ENCODE data around the gene GPHN. TPM values are rescaled to one million over a fixed set of nuclear protein-coding genes. Genes with fewer than 3 reads are reported as not detected.

The GPHN gene
- total RNA-seq, 1 donor from 2014 or later = 8.8 TPM

GRCh38 chr14:66752109-66752508 lies 244.2 kb downstream of the GPHN start:
- no peak for TF ChIP-seq CTCF (conservative IDR thresholded peaks at IDR 0.05; ENCODE audit: low read depth, low read length)
- no peak for DNase-seq (ENCODE audit: low read depth)

GRCh38 chr14:66758031-66758613 lies 250.2 kb downstream of the GPHN start:
- DNase-seq (ENCODE audit: low read depth) = no peak
- peak; percentile 23 for TF ChIP-seq CTCF (conservative IDR thresholded peaks at IDR 0.05; ENCODE audit: low read depth, low read length)
- H3K4me3 ChIP-seq (ENCODE audit: low read depth, low read length) = no peak overlapping the region

More at GRCh38 chr14:66752109-66752508, 244.2 kb downstream of the GPHN start:
- H3K4me3 ChIP-seq (ENCODE audit: low read depth, low read length) = no peak overlapping the region

- H3K4me3 ChIP-seq (ENCODE audit: low read depth, low read length) = no peak overlapping the region
- TF ChIP-seq CTCF (conservative IDR thresholded peaks at IDR 0.05; ENCODE audit: low read depth, low read length) = no peak
- DNase-seq (ENCODE audit: low read depth) = no peak
Measured at GRCh38 chr14:66772146-66772545, 264.2 kb downstream of the GPHN start.

- TF ChIP-seq CTCF (conservative IDR thresholded peaks at IDR 0.05; ENCODE audit: low read depth, low read length) = peak; percentile 4
- no peak overlapping the region for H3K4me3 ChIP-seq (ENCODE audit: low read depth, low read length)
- no peak for DNase-seq (ENCODE audit: low read depth)
Measured at GRCh38 chr14:66782853-66783252, 274.9 kb downstream of the GPHN start.

- H3K4me3 ChIP-seq (ENCODE audit: low read depth, low read length) = no peak overlapping the region
- no peak for TF ChIP-seq CTCF (conservative IDR thresholded peaks at IDR 0.05; ENCODE audit: low read depth, low read length)
- no peak for DNase-seq (ENCODE audit: low read depth)
Measured at GRCh38 chr14:66790101-66790500, 282.2 kb downstream of the GPHN start.

GRCh38 chr14:66802962-66803361 lies 295.0 kb downstream of the GPHN start:
- H3K4me3 ChIP-seq (ENCODE audit: low read depth, low read length) = no peak overlapping the region
- TF ChIP-seq CTCF (conservative IDR thresholded peaks at IDR 0.05; ENCODE audit: low read depth, low read length) = no peak
- no peak for DNase-seq (ENCODE audit: low read depth)

- TF ChIP-seq CTCF (conservative IDR thresholded peaks at IDR 0.05; ENCODE audit: low read depth, low read length) = no peak
- no peak for DNase-seq (ENCODE audit: low read depth)
- no peak overlapping the region for H3K4me3 ChIP-seq (ENCODE audit: low read depth, low read length)
Measured at GRCh38 chr14:66804141-66804540, 296.2 kb downstream of the GPHN start.

Data from epithelial cell of proximal tubule (primary cell).